Neuronal stem cell (in vitro differentiated cells): Measurements from ENCODE around the gene DLG2.

Source experiments
- DNase-seq: peaks from one replicate; pipeline ENCODE4 v3.0.0-alpha.2; 2013; ENCODE audit warnings: low spot score
- H2AFZ ChIP-seq: one replicate; pipeline ENCODE4 v1.6.1; 2013; ENCODE audit warnings: mild to moderate bottlenecking, low read length, inconsistent platforms
- H2AK5ac ChIP-seq: 2 replicates; pipeline ENCODE4 v1.6.1; 2013; ENCODE audit warnings: low read depth, mild to moderate bottlenecking, inconsistent platforms, low read length, moderate library complexity, mixed read lengths
- H2BK120ac ChIP-seq: 2 replicates; pipeline ENCODE4 v1.6.1; 2013; ENCODE audit warnings: low read depth, mild to moderate bottlenecking, inconsistent platforms, low read length, moderate library complexity, mixed read lengths
- H2BK12ac ChIP-seq: one replicate; pipeline ENCODE4 v1.6.1; 2013; ENCODE audit warnings: low read length, inconsistent platforms
- H2BK15ac ChIP-seq: 2 replicates; pipeline ENCODE4 v1.6.1; 2013; ENCODE audit warnings: mild to moderate bottlenecking, low read length, inconsistent platforms, mixed read lengths
- H2BK5ac ChIP-seq: one replicate; pipeline ENCODE4 v1.6.1; 2013; ENCODE audit warnings: inconsistent platforms, mild to moderate bottlenecking, low read length, moderate library complexity
- H3K14ac ChIP-seq: one replicate; pipeline ENCODE4 v1.6.1; 2013; ENCODE audit warnings: low read length, inconsistent platforms
- H3K18ac ChIP-seq: 2 replicates; pipeline ENCODE4 v1.6.1; 2013; ENCODE audit warnings: low read length, inconsistent platforms
- H3K23ac ChIP-seq: 2 replicates; pipeline ENCODE4 v1.6.1; 2013; ENCODE audit warnings: low read depth, mild to moderate bottlenecking, mixed read lengths, low read length, inconsistent platforms; ENCODE audit not compliant: poor library complexity
- H3K27ac ChIP-seq: replicated peaks from 3 replicates; pipeline ENCODE4 v1.5.1; 2013; ENCODE audit warnings: low read length, inconsistent platforms
- H3K27me3 ChIP-seq, 3 experiments: 2 replicates each; pipeline ENCODE4 v1.6.1; 2013; ENCODE audit warnings: low read length in 3 of 3, mild to moderate bottlenecking in 2 of 3, inconsistent platforms in 1 of 3, low read depth in 1 of 3, mixed read lengths in 1 of 3, moderate library complexity in 1 of 3; ENCODE audit not compliant: control insufficient read depth in 3 of 3, insufficient read depth in 3 of 3
- H3K36me3 ChIP-seq, 2 donors: replicated peaks in 1 of 2; 2 replicates each; pipeline ENCODE4 v1.6.1; 2013; ENCODE audit warnings: low read length in 2 of 2; ENCODE audit not compliant: control insufficient read depth in 2 of 2, insufficient read depth in 2 of 2
- H3K4ac ChIP-seq: 2 replicates; pipeline ENCODE4 v1.6.1; 2013; ENCODE audit warnings: inconsistent platforms, mild to moderate bottlenecking, low read length, moderate library complexity
- H3K4me1 ChIP-seq, 2 donors: 1 replicate in 1 of 2; 2 replicates in 1 of 2; pipeline ENCODE4 v1.6.1; 2013; ENCODE audit warnings: low read length in 2 of 2, low read depth in 1 of 2; ENCODE audit not compliant: control insufficient read depth in 2 of 2, insufficient read depth in 1 of 2
- H3K4me2 ChIP-seq: one replicate; pipeline ENCODE4 v1.6.1; 2013; ENCODE audit warnings: mild to moderate bottlenecking, low read length, inconsistent platforms; ENCODE audit not compliant: insufficient read depth, poor library complexity, severe bottlenecking
- H3K4me3 ChIP-seq, 2 donors: 2 replicates each; pipeline ENCODE4 v1.5.1; 2013; ENCODE audit warnings: low read length in 2 of 2, mild to moderate bottlenecking in 2 of 2, inconsistent platforms in 1 of 2, moderate library complexity in 1 of 2
- H3K79me1 ChIP-seq: one replicate; pipeline ENCODE4 v1.6.1; 2013; ENCODE audit warnings: low read depth, mild to moderate bottlenecking, inconsistent platforms, low read length, moderate library complexity
- H3K9ac ChIP-seq: one replicate; pipeline ENCODE4 v1.6.1; 2013; ENCODE audit warnings: mild to moderate bottlenecking, low read depth, low read length, inconsistent platforms; ENCODE audit not compliant: poor library complexity
- H3K9me3 ChIP-seq, 2 donors: replicated peaks in 1 of 2; 2 replicates each; pipeline versions ENCODE3 to v1.6.1; 2013; ENCODE audit warnings: low read length in 2 of 2, mild to moderate bottlenecking in 2 of 2, inconsistent platforms in 1 of 2, low read depth in 1 of 2, mixed read lengths in 1 of 2, moderate library complexity in 1 of 2; ENCODE audit not compliant: control insufficient read depth in 2 of 2, insufficient read depth in 1 of 2
- H4K8ac ChIP-seq: one replicate; pipeline ENCODE4 v1.6.1; 2013; ENCODE audit warnings: low read depth, mild to moderate bottlenecking, inconsistent platforms, low read length, moderate library complexity
- H4K91ac ChIP-seq: one replicate; pipeline ENCODE4 v1.6.1; 2013; ENCODE audit warnings: low read length, low read depth, mild to moderate bottlenecking, inconsistent platforms; ENCODE audit not compliant: poor library complexity
- WGBS, 2 donors: extraction: QIAGEN DNeasy Blood & Tissue Kit; methylation state at CpG; one replicate each; pipeline ENCODE4 v1.1.7; 2013; ENCODE audit warnings: missing lambda C conversion rate in 2 of 2, mixed read lengths in 1 of 2; ENCODE audit not compliant: insufficient read length in 2 of 2, insufficient replicate concordance in 1 of 2; ENCODE audit errors: extremely low coverage in 2 of 2; 5-methylcytosine and 5-hydroxymethylcytosine counted together

Gene DLG2

GRCh38 chr11:83956119-83956697, 1670.9 kb downstream of the DLG2 start:
- Histone ChIP-seq H2AK5ac (no peak overlapping the region), H3K27ac (no peak overlapping the region), H3K4ac (no peak overlapping the region), H3K4me2 (no peak overlapping the region), H3K23ac (no peak overlapping the region), H2BK5ac (no peak overlapping the region), H4K91ac (no peak overlapping the region), H2BK15ac (no peak overlapping the region), H3K36me3 (no peaks in the 10 kb centered on the region), H3K14ac (no peak overlapping the region), H2BK12ac (no peak overlapping the region), H3K79me1 (no peaks in the 10 kb centered on the region), H3K27me3 (no peaks in the 10 kb centered on the region), H4K8ac (no peak overlapping the region), H3K9ac (no peak overlapping the region), H3K4me1 (no peaks in the 10 kb centered on the region), H3K9me3 (no peaks in the 10 kb centered on the region), H2AFZ (no peak overlapping the region), H2BK120ac (no peak overlapping the region), H3K18ac (no peak overlapping the region), H3K4me3 (peak overlapping the region in 1 of 2 donors; percentile 37)
- DNase-seq, result no peak
- no CpG with 5 or more reads among the region's 10 CpGs for WGBS, 2 donors

DNA sequence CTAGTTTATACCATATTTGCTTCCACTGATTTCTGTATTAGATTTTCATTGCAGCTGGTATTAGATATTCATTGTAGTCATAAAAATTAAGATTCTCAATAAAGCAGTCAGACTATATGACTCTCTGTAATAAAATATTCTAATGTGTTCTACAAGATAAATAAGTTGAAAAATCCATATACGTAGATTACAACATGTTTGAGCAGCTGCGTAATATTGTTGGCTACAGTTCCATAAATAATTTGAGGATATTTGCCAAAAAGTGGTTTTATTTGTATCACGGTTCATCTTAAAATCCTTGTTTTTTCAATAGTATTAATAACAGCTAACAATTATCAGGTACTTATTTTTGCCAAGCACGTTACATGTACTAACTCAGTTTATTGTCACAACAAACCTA, 1672.4 kb downstream of the DLG2 start:
- no peaks in the 10 kb centered on the region for H3K27me3 ChIP-seq
- no peak overlapping the region for H3K9ac ChIP-seq
- H2BK5ac ChIP-seq, result no peak overlapping the region
- no peak overlapping the region for H2BK15ac ChIP-seq
- H4K8ac ChIP-seq, result no peak overlapping the region
- H2AFZ ChIP-seq, result no peak overlapping the region
- H3K27ac ChIP-seq, result no peak overlapping the region
- no peak overlapping the region for H4K91ac ChIP-seq
- no peaks in the 10 kb centered on the region for H3K9me3 ChIP-seq
- H2BK120ac ChIP-seq, result no peak overlapping the region
- no peak overlapping the region for H3K23ac ChIP-seq
- no peak overlapping the region for H3K4me3 ChIP-seq
- no peaks in the 10 kb centered on the region for H3K79me1 ChIP-seq
- H3K4me2 ChIP-seq, result no peak overlapping the region
- no peak overlapping the region for H2AK5ac ChIP-seq
- H3K4ac ChIP-seq, result no peak overlapping the region
- H3K14ac ChIP-seq, result no peak overlapping the region
- no peaks in the 10 kb centered on the region for H3K36me3 ChIP-seq
- H3K18ac ChIP-seq, result no peak overlapping the region
- no peak for DNase-seq
- no peak overlapping the region for H2BK12ac ChIP-seq
- WGBS, 2 donors, result no CpG with 5 or more reads among the region's 4 CpGs
- no peaks in the 10 kb centered on the region for H3K4me1 ChIP-seq

DNA sequence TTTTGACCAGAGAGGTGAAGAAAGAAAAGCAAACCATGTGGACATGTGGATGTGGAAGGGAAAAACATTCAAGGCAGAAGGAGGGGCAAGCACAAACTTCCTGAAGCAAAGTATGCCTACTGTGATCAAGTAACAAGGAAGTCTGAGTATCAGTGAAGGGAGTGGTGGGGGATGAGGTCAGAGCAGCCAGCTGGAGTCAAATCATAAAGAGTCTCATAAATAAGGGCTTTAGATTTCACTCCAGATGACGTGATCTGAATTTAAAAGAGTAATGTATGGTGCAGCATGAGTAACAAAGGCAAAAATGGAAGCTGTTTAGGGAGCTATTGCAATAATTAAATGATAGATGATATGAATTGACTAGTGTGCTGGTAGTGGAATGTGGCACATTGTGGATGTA, 1675.6 kb downstream of the DLG2 start:
- H3K4me3 ChIP-seq, result no peak overlapping the region
- no peak overlapping the region for H3K9ac ChIP-seq
- H3K18ac ChIP-seq, result no peak overlapping the region
- H4K8ac ChIP-seq, result no peak overlapping the region
- H3K27me3 ChIP-seq, result no peaks in the 10 kb centered on the region
- H4K91ac ChIP-seq, result no peak overlapping the region
- no peaks in the 10 kb centered on the region for H3K36me3 ChIP-seq
- H3K4ac ChIP-seq, result no peak overlapping the region
- H3K4me2 ChIP-seq, result no peak overlapping the region
- H2AFZ ChIP-seq, result peak overlapping the region; percentile 70
- no peaks in the 10 kb centered on the region for H3K4me1 ChIP-seq
- no peak for DNase-seq
- H3K9me3 ChIP-seq, result no peaks in the 10 kb centered on the region
- no CpG with 5 or more reads among the region's 1 CpG for WGBS, 2 donors
- no peak overlapping the region for H3K14ac ChIP-seq
- no peak overlapping the region for H3K23ac ChIP-seq
- no peak overlapping the region for H2BK12ac ChIP-seq
- no peak overlapping the region for H3K27ac ChIP-seq
- no peak overlapping the region for H2AK5ac ChIP-seq
- H2BK15ac ChIP-seq, result no peak overlapping the region
- H3K79me1 ChIP-seq, result no peaks in the 10 kb centered on the region
- no peak overlapping the region for H2BK120ac ChIP-seq
- no peak overlapping the region for H2BK5ac ChIP-seq

- DNase-seq, result no peak
- Histone ChIP-seq H3K79me1 (no peaks in the 10 kb centered on the region), H4K91ac (no peak overlapping the region)
Measured at GRCh38 chr11:83948200-83948599, 1678.9 kb downstream of the DLG2 start.

More at GRCh38 chr11:83948200-83948599, 1678.9 kb downstream of the DLG2 start:
- Histone ChIP-seq H3K36me3 (no peaks in the 10 kb centered on the region), H4K8ac (no peak overlapping the region), H2BK120ac (no peak overlapping the region), H3K9me3 (peaks cover 0 to 3% of the 10 kb centered on the region in 2 donors), H3K27me3 (no peaks in the 10 kb centered on the region), H2AFZ (no peak overlapping the region), H3K9ac (no peak overlapping the region), H3K14ac (no peak overlapping the region), H2BK15ac (no peak overlapping the region), H2BK12ac (no peak overlapping the region), H3K4ac (no peak overlapping the region), H2AK5ac (no peak overlapping the region), H2BK5ac (no peak overlapping the region), H3K23ac (no peak overlapping the region), H3K18ac (no peak overlapping the region), H3K27ac (no peak overlapping the region), H3K4me2 (no peak overlapping the region), H3K4me3 (no peak overlapping the region), H3K4me1 (no peaks in the 10 kb centered on the region)
